Lung (tissue), 12 donors: ENCODE measurements around the gene ALX3. TPM values are rescaled to one million over a fixed set of nuclear protein-coding genes. Genes with fewer than 3 reads are reported as not detected.

Experiments used
- ATAC-seq: fragments of 200-7000 bp; cut with Tn5 transposase; one replicate; pipeline ENCODE4 v1.9.1; 2020; ENCODE audit warnings: moderate number of reproducible peaks; ENCODE audit not compliant: insufficient read depth, low FRiP score
- DNase-seq, 3 donors: peaks; one replicate each; pipeline ENCODE4 v3.0.0-alpha.2; 2013 to 2017
- H3K27ac ChIP-seq, 2 donors: one replicate each; pipeline ENCODE4 v1.5.1; 2013; ENCODE audit warnings: mild to moderate bottlenecking in 2 of 2, moderate library complexity in 2 of 2, control low read depth in 1 of 2, inconsistent platforms in 1 of 2, low read depth in 1 of 2, low read length in 1 of 2
- H3K27me3 ChIP-seq, 3 donors: one replicate each; pipeline ENCODE4 v1.5.1; 2013; ENCODE audit warnings: low read length in 2 of 3; ENCODE audit not compliant: control insufficient read depth in 3 of 3, insufficient read depth in 3 of 3
- H3K36me3 ChIP-seq, 4 donors: one replicate each; pipeline ENCODE4 v1.5.1; 2013; ENCODE audit warnings: low read length in 4 of 4, mild to moderate bottlenecking in 1 of 4, moderate library complexity in 1 of 4; ENCODE audit not compliant: control insufficient read depth in 4 of 4, insufficient read depth in 4 of 4
- H3K4me1 ChIP-seq, 5 donors: one replicate each; pipeline ENCODE4 v1.5.1; 2013; ENCODE audit warnings: low read length in 5 of 5, mild to moderate bottlenecking in 2 of 5, moderate library complexity in 1 of 5; ENCODE audit not compliant: control insufficient read depth in 5 of 5, insufficient read depth in 5 of 5
- H3K4me3 ChIP-seq: one replicate; pipeline ENCODE4 v1.5.1; 2013; ENCODE audit warnings: mild to moderate bottlenecking, control low read depth, moderate library complexity
- H3K9ac ChIP-seq, 2 donors: one replicate each; pipeline ENCODE4 v1.5.1; 2013; ENCODE audit warnings: low read length in 2 of 2, control low read depth in 1 of 2; ENCODE audit not compliant: insufficient read depth in 1 of 2
- H3K9me3 ChIP-seq, 4 donors: one replicate each; pipeline ENCODE4 v1.5.1; 2013; ENCODE audit warnings: low read length in 3 of 4, mild to moderate bottlenecking in 1 of 4, moderate library complexity in 1 of 4; ENCODE audit not compliant: control insufficient read depth in 4 of 4, insufficient read depth in 3 of 4
- WGBS, 2 donors: extraction: QIAGEN DNeasy Blood & Tissue Kit; methylation state at CpG; one replicate each; pipeline ENCODE4 v1.1.7; 2013; 5-methylcytosine and 5-hydroxymethylcytosine counted together
- polyA plus RNA-seq, 2 donors: library from polyadenylated mRNA; stranded (reverse); fragments of 200-250 nt; gene quantifications; one replicate each; pipeline ENCODE4 v1.2.1, GENCODE V29; 2013
- total RNA-seq, 2 donors: library from RNA; depleted of rRNA in 1 of 2; stranded (reverse); fragments of >200 nt in 1 of 2; gene quantifications; one replicate each; pipeline ENCODE4 v1.2.1, GENCODE V29; 2014 to 2021
- TF ChIP-seq, protein P1 (sequence below): IDR thresholded peaks from 2 replicates; pipeline ENCODE4 v1.5.1; 2012; ENCODE audit warnings: mild to moderate bottlenecking; ENCODE audit errors: control extremely low read depth, extremely low read depth
- donor health status: control.
- donor health status: control.
- donor health status: Bipolar disorder and iron deficiency.
- donor health status: healthy.
- donor health status: DM: yes; HTN: yes; CAD: no.

The ALX3 gene
- total and polyA plus RNA-seq, 4 donors: 0.13 to 0.16 TPM; not detected in 2

DNA sequence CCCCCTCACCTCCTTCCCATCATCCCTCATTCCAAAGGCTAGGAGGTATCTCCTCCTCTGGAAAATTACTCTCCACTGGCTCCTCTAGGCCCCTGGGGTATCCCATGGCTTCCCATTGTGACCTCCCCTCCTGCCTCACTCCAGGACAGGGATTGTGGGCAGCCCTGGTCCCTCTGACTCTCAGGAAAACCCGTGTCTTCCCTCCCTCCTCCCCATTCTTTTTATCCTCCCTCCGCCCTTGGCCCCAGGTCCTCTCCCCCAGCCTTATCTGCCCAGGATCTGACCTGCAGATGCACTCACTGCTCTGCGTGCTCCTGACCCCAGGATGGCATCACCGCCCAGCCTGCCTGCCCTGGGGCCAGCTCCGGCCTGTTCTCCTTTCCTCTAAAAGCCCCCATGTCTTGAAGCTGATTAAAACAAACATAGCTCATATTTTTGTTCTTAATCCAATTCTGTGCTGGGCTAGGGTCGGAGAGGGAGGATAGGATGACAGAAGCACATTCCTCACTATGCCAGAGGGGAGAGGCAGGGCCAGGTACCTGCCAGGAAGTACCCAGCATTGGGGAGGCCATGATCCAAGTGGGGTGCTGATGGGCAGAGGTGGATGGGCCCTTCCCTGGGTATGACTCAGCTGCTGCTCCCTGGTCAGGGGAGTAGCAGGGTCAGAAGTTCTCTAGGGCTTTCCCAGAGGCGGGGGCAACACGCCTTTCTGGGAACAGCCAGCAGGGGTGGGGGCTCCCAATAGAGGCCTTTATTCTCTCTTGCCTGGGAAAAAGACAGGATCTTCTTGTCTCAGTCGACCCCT is 28.0 kb upstream of the ALX3 start:
- H3K4me1 ChIP-seq: peaks cover 0 to 5% (median 0%) of the 10 kb centered on the region in 5 donors
- H3K4me3 ChIP-seq: no peak overlapping the region
- ATAC-seq (no peak), DNase-seq (no peak)
- H3K9ac ChIP-seq: no peak overlapping the region
- H3K27ac ChIP-seq: no peak overlapping the region
- H3K27me3 ChIP-seq: peaks cover 0 to 9% (median 0%) of the 10 kb centered on the region in 3 donors
- H3K36me3 ChIP-seq: no peaks in the 10 kb centered on the region
- TF ChIP-seq, protein P1, sequence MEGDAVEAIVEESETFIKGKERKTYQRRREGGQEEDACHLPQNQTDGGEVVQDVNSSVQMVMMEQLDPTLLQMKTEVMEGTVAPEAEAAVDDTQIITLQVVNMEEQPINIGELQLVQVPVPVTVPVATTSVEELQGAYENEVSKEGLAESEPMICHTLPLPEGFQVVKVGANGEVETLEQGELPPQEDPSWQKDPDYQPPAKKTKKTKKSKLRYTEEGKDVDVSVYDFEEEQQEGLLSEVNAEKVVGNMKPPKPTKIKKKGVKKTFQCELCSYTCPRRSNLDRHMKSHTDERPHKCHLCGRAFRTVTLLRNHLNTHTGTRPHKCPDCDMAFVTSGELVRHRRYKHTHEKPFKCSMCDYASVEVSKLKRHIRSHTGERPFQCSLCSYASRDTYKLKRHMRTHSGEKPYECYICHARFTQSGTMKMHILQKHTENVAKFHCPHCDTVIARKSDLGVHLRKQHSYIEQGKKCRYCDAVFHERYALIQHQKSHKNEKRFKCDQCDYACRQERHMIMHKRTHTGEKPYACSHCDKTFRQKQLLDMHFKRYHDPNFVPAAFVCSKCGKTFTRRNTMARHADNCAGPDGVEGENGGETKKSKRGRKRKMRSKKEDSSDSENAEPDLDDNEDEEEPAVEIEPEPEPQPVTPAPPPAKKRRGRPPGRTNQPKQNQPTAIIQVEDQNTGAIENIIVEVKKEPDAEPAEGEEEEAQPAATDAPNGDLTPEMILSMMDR: no peak
- 75 to 84% methylated on average over 9 of the region's 9 CpGs for WGBS, 2 donors
- H3K9me3 ChIP-seq: peaks cover 0 to 4% (median 0%) of the 10 kb centered on the region in 4 donors

DNA sequence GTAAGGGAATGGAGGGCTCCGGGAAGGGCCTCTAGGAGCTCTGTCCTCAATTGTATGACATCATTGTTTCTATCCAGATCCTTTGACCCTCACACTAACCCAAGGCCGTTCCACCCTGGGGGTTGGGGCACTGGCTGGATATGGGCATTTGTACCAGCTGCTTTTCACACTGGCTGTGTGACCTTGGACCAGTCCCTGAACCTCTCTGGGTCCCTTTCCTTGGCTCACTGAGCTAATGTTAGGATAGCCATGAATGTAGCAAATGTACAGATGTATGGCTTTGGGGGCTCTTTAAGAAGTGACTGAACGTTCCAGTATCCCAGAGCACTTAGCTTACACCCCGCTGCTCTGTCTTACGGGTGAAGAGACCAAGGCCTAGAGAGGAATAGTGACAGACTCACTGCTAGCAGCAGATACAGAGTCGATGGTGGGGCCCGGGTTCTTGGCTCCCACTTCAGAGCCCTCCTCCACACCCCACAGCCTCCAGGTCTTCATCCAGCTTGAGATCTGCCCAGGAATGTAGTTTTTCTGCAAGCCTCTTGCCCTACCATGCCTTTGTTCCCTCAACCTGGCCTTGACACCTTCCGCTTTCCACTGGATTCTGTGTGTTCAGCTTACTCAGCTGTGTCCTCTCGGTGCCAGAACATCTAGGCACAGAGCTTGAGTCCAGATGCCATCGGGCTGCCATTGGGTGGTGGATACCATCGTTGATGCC is 27.2 kb upstream of the ALX3 start:
- no peak overlapping the region for H3K4me3 ChIP-seq
- H3K36me3 ChIP-seq: no peaks in the 10 kb centered on the region
- H3K27me3 ChIP-seq: peaks cover 0 to 12% (median 2%) of the 10 kb centered on the region in 3 donors
- peaks cover 0 to 5% (median 0%) of the 10 kb centered on the region in 5 donors for H3K4me1 ChIP-seq
- TF ChIP-seq, protein P1: no peak
- DNase-seq: no peak
- no peak overlapping the region for H3K27ac ChIP-seq
- H3K9ac ChIP-seq: no peak overlapping the region
- H3K9me3 ChIP-seq: peaks cover 0 to 4% (median 0%) of the 10 kb centered on the region in 4 donors
- ATAC-seq: no peak
- 81 to 89% methylated on average over 11 of the region's 11 CpGs for WGBS, 2 donors

DNA sequence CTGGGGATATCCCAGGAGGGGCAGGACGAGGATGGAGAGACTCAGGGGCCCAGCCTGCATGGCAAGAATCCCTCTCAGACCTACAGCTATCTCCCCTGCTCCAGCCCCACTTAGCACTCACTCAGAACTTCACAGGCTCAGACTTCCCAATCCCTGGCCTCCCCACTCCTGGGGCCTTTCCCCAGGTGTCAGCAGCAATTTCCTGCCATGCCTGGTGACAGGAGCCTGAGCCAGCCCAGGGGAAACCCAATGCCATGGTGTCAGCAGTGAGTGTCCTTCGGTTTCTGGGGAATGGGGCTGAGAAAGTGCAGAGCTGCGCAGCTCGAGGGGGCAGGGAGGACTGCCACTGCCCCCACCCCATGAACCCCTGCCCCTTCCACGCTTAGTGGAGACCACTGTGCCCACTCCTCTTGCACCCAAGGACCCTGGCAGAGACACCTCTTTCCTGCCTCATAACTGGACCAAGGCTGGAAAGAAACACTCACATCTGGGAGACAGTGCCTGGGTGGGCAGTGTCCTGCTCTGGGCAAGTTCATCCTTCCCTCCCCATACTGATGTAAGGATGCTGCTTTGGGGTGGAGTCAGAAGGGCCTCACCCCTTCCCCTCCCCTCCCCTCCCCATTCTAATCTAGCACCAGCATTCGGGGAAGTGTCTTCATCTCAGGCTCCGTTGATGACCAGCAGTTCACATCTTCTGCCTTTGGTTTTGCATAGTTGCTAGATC is 24.6 kb upstream of the ALX3 start:
- Histone ChIP-seq H3K27ac (no peak overlapping the region), H3K27me3 (peaks cover 0 to 16% (median 10%) of the 10 kb centered on the region in 3 donors), H3K4me1 (no peaks in the 10 kb centered on the region), H3K36me3 (no peaks in the 10 kb centered on the region), H3K4me3 (no peak overlapping the region), H3K9ac (no peak overlapping the region), H3K9me3 (peaks cover 0 to 4% (median 0%) of the 10 kb centered on the region in 4 donors)
- ATAC-seq: no peak
- TF ChIP-seq, protein P1: no peak
- 62 to 65% methylated on average over 7 of the region's 7 CpGs for WGBS, 2 donors
- no peak for DNase-seq
